Middle frontal gyrus (tissue), 1 donor: ENCODE results near the gene HEYL.

ENCODE experiments used
- DNase-seq: peaks from one replicate; pipeline ENCODE4 v3.0.0-alpha.2; 2015; ENCODE audit warnings: low spot score; ENCODE audit errors: extremely low spot score

The HEYL gene

GRCh38 chr1:39666772-39667171 lies 27.3 kb upstream of the HEYL start:
- DNase-seq: no peak

- DNase-seq: no peak
Observed at GRCh38 chr1:39663559-39663958, 24.1 kb upstream of the HEYL start.

GRCh38 chr1:39662861-39663260 lies 23.4 kb upstream of the HEYL start:
- DNase-seq: no peak

- DNase-seq: no peak
Observed at GRCh38 chr1:39659538-39659937, 20.1 kb upstream of the HEYL start.

GRCh38 chr1:39659110-39659509 lies 19.7 kb upstream of the HEYL start:
- no peak for DNase-seq

- peak; percentile 34 for DNase-seq
Observed at GRCh38 chr1:39657923-39658485, 18.6 kb upstream of the HEYL start.

GRCh38 chr1:39657402-39657801 lies 18.0 kb upstream of the HEYL start:
- DNase-seq: no peak

- DNase-seq: no peak
Observed at GRCh38 chr1:39656391-39656790, 16.9 kb upstream of the HEYL start.

- no peak for DNase-seq
Observed at GRCh38 chr1:39655578-39656268, 16.3 kb upstream of the HEYL start.

GRCh38 chr1:39654291-39654690 lies 14.8 kb upstream of the HEYL start:
- no peak for DNase-seq

GRCh38 chr1:39653546-39654031 lies 14.1 kb upstream of the HEYL start:
- peak; percentile 62 for DNase-seq

GRCh38 chr1:39652554-39652953 lies 13.1 kb upstream of the HEYL start:
- DNase-seq: no peak

- DNase-seq: no peak
Observed at GRCh38 chr1:39652105-39652504, 12.7 kb upstream of the HEYL start.

- no peak for DNase-seq
Observed at GRCh38 chr1:39650431-39650830, 11.0 kb upstream of the HEYL start.

- no peak for DNase-seq
Observed at GRCh38 chr1:39649636-39650185, 10.3 kb upstream of the HEYL start.

- no peak for DNase-seq
Observed at GRCh38 chr1:39648496-39648895, 9.1 kb upstream of the HEYL start.

GRCh38 chr1:39647247-39647646 lies 7.8 kb upstream of the HEYL start:
- DNase-seq: no peak

GRCh38 chr1:39646232-39647081 lies 7.0 kb upstream of the HEYL start:
- DNase-seq: no peak

- no peak for DNase-seq
Observed at GRCh38 chr1:39645411-39646043, 6.1 kb upstream of the HEYL start.

- DNase-seq: no peak
Observed at GRCh38 chr1:39643705-39644104, 4.3 kb upstream of the HEYL start.

GRCh38 chr1:39642796-39643195 lies 3.4 kb upstream of the HEYL start:
- DNase-seq: no peak

- DNase-seq: no peak
Observed at GRCh38 chr1:39640861-39641260, 1.4 kb upstream of the HEYL start.
